B cell (primary cell): ENCODE data around the gene DNPH1. TPM values are rescaled to one million over a fixed set of nuclear protein-coding genes. Genes with fewer than 3 reads are reported as not detected.

Experiments used
- ATAC-seq: fragments of 200-7000 bp; cut with Tn5 transposase; one replicate; pipeline ENCODE4 v1.10.0; 2021; ENCODE audit warnings: low read depth, mild to moderate bottlenecking, moderate number of reproducible peaks, moderate library complexity
- CTCF ChIA-PET: fragments of 350-600 bp; sonication (Branson Sonifier 250); formaldehyde crosslinking; loops from one replicate; lab custom pipeline; 2021; ENCODE audit warnings: antibody characterized with exemption, inconsistent platforms; lab: Charles Lee
- POLR2A ChIA-PET: fragments of 350-600 bp; sonication (Branson Sonifier 250); formaldehyde crosslinking; loops from one replicate; lab custom pipeline; 2021; ENCODE audit warnings: antibody characterized with exemption; lab: Charles Lee
- DNase-seq: peaks from one replicate; pipeline ENCODE4 v3.0.0; 2013
- H2AFZ ChIP-seq: 2 replicates; pipeline ENCODE4 v1.6.1; 2012; ENCODE audit warnings: mild to moderate bottlenecking, low read depth, low read length; ENCODE audit not compliant: insufficient read depth, poor library complexity, severe bottlenecking
- H3K27ac ChIP-seq, 2 donors: 1 replicate in 1 of 2; 2 replicates in 1 of 2; pipeline ENCODE4 v1.5.1; 2012 to 2013; ENCODE audit warnings: low read length in 2 of 2, mild to moderate bottlenecking in 2 of 2, moderate library complexity in 1 of 2
- H3K27me3 ChIP-seq, 4 experiments: fragments of 200-600 bp in 1 of 4; sonication (generic) in 1 of 4; replicated peaks in 1 of 4; 1 replicate in 2 of 4; 2 replicates in 2 of 4; pipeline versions ENCODE4 v1.6.1 to v1.7.0; 2013 to 2016; ENCODE audit warnings: low read length in 3 of 4, mild to moderate bottlenecking in 2 of 4, mixed read lengths in 1 of 4, moderate library complexity in 1 of 4; ENCODE audit not compliant: insufficient read depth in 4 of 4, control insufficient read depth in 3 of 4; ENCODE audit errors: control extremely low read depth in 1 of 4
- H3K36me3 ChIP-seq, 2 experiments: replicated peaks in 1 of 2; 1 replicate in 1 of 2; 2 replicates in 1 of 2; pipeline versions ENCODE4 v1.6.1 to v1.7.1; 2013; ENCODE audit warnings: low read length in 1 of 2; ENCODE audit not compliant: insufficient read depth in 2 of 2, control insufficient read depth in 1 of 2; ENCODE audit errors: control extremely low read depth in 1 of 2, extremely low read depth in 1 of 2
- H3K4me1 ChIP-seq, 2 donors: fragments of 200-600 bp in 1 of 2; sonication (generic) in 1 of 2; 1 replicate in 1 of 2; 2 replicates in 1 of 2; pipeline versions ENCODE4 v1.5.1 to v1.6.1; 2013 to 2017; ENCODE audit warnings: low read length in 2 of 2; ENCODE audit not compliant: control insufficient read depth in 2 of 2, insufficient read depth in 2 of 2
- H3K4me2 ChIP-seq: replicated peaks from 2 replicates; pipeline ENCODE3; 2012; ENCODE audit warnings: mild to moderate bottlenecking, low read depth, low read length; ENCODE audit not compliant: poor library complexity, severe bottlenecking
- H3K4me3 ChIP-seq, 5 experiments: fragments of 200-600 bp in 1 of 5; sonication (generic) in 1 of 5; 1 replicate in 3 of 5; 2 replicates in 2 of 5; pipeline versions ENCODE4 v1.5.1 to v1.7.0; 2011 to 2016; ENCODE audit warnings: low read length in 4 of 5, mild to moderate bottlenecking in 4 of 5, low read depth in 2 of 5, control low read depth in 1 of 5, moderate library complexity in 1 of 5; ENCODE audit not compliant: insufficient read depth in 1 of 5; ENCODE audit errors: control extremely low read depth in 1 of 5, extremely low read depth in 1 of 5
- H3K79me2 ChIP-seq: fragments of 200-600 bp; sonication (generic); one replicate; pipeline ENCODE4 v1.6.0; 2016; ENCODE audit warnings: low read length; ENCODE audit not compliant: control insufficient read depth, insufficient read depth
- H3K9ac ChIP-seq: fragments of 200-600 bp; sonication (generic); 2 replicates; pipeline ENCODE4 v1.6.1; 2017; ENCODE audit warnings: mild to moderate bottlenecking, low read length, moderate library complexity
- H3K9me3 ChIP-seq, 3 donors: one replicate each; pipeline versions ENCODE4 v1.6.1 to v1.7.1; 2013; ENCODE audit warnings: low read length in 2 of 3; ENCODE audit not compliant: control insufficient read depth in 2 of 3, insufficient read depth in 1 of 3; ENCODE audit errors: control extremely low read depth in 1 of 3
- H4K20me1 ChIP-seq: 2 replicates; pipeline ENCODE4 v1.6.0; 2012; ENCODE audit warnings: mild to moderate bottlenecking, low read length; ENCODE audit not compliant: insufficient read depth, control insufficient read depth, poor library complexity, severe bottlenecking
- H3K27ac Mint-ChIP-seq: one replicate; pipeline ENCODE4 v1.8.0; 2021; ENCODE audit warnings: mixed read lengths
- H3K27me3 Mint-ChIP-seq: one replicate; pipeline ENCODE4 v1.8.0; 2021; ENCODE audit warnings: mixed read lengths
- H3K4me1 Mint-ChIP-seq: one replicate; pipeline ENCODE4 v1.8.0; 2021; ENCODE audit warnings: mixed read lengths
- H3K4me3 Mint-ChIP-seq: one replicate; pipeline ENCODE4 v1.8.0; 2021; ENCODE audit warnings: mixed read lengths
- H3K9me3 Mint-ChIP-seq: one replicate; pipeline ENCODE4 v1.8.0; 2022; ENCODE audit warnings: mixed read lengths; ENCODE audit not compliant: insufficient read depth
- CTCF ChIP-seq: fragments of 200-600 bp; IDR thresholded peaks from one replicate; pipeline ENCODE4 v1.8.0; 2022; ENCODE audit warnings: antibody characterized with exemption, mild to moderate bottlenecking
- EZH2 ChIP-seq: IDR thresholded peaks from 2 replicates; pipeline ENCODE4 v1.6.1; 2012; ENCODE audit warnings: borderline replicate concordance, low read depth, mild to moderate bottlenecking, moderate library complexity, low read length; ENCODE audit not compliant: insufficient read depth, poor library complexity, severe bottlenecking
- WGBS: methylation state at CpG from one replicate; pipeline ENCODE4 v1.1.5; 2013; ENCODE audit warnings: missing lambda C conversion rate; ENCODE audit not compliant: insufficient coverage; 5-methylcytosine and 5-hydroxymethylcytosine counted together
- intact Hi-C: fragments of 100-400 bp; cut with micrococcal nuclease; formaldehyde crosslinking; loops from one replicate; pipeline ENCODE4 v1.10.0; 2022
- polyA minus RNA-seq: library from RNA; depleted of rRNA, polyadenylated mRNA; stranded (reverse); fragments of >200 nt; gene quantifications from 2 replicates; pipeline ENCODE4 v1.2.3, GENCODE V29; 2012
- polyA plus RNA-seq: library from polyadenylated mRNA; depleted of rRNA; stranded (reverse); fragments of >200 nt; gene quantifications from 2 replicates; pipeline ENCODE4 v1.2.3, GENCODE V29; 2012
- total RNA-seq, 2 donors: library from RNA; stranded (reverse); fragments of 120-200 nt in 1 of 2; gene quantifications; 1 replicate in 1 of 2; 2 replicates in 1 of 2; pipeline versions ENCODE4 v1.2.3 to v1.2.4, GENCODE V29; 2013 to 2022

DNPH1 gene, protein sequence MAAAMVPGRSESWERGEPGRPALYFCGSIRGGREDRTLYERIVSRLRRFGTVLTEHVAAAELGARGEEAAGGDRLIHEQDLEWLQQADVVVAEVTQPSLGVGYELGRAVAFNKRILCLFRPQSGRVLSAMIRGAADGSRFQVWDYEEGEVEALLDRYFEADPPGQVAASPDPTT
- total RNA-seq (25.8 and 29.0 TPM in 2 replicates), polyA plus RNA-seq (46.2 and 52.8 TPM in 2 replicates), polyA minus RNA-seq (34.9 and 51.2 TPM in 2 replicates)
- 28.3 TPM for total RNA-seq (2013)

- ATAC-seq (peak; percentile 67), DNase-seq (peak; percentile 89)
- peaks cover 9% of the 10 kb centered on the region for H3K27me3 Mint-ChIP-seq
- H3K4me3 ChIP-seq = peak within 1 kb of the TSS; percentile 43 to 70 (median 61)
- H3K9ac ChIP-seq = peak within 1 kb of the TSS; percentile 66
- H3K36me3 ChIP-seq = peaks cover 0 to 8% of the 10 kb centered on the region in 2 experiments
- CTCF ChIA-PET = interaction anchor here (0.5 to 3.3 kb wide), 26 partner anchors 9 to 348 kb away, joined by 3 to 22 read pairs (median 4); partner anchors contain the start of genes ABCC10, CRIP3 and CUL9
- H3K4me1 ChIP-seq = peaks cover 34 to 45% of the 10 kb centered on the region in 2 donors
- H3K79me2 ChIP-seq = peaks cover 39% of the 10 kb centered on the region
- TF ChIP-seq CTCF = peak; percentile 95
- TF ChIP-seq EZH2 = no peak
- H2AFZ ChIP-seq = peak within 1 kb of the TSS; percentile 88
- peak within 1 kb of the TSS; percentile 92 for H3K4me3 Mint-ChIP-seq
- H3K9me3 Mint-ChIP-seq = no peaks in the 10 kb centered on the region
- peaks cover 0 to 5% (median 0%) of the 10 kb centered on the region in 4 experiments for H3K27me3 ChIP-seq
- peak within 1 kb of the TSS in 1 of 2 donors; percentile 73 for H3K27ac ChIP-seq
- H3K4me2 ChIP-seq = peak within 1 kb of the TSS; percentile 81
- H3K27ac Mint-ChIP-seq = peak within 1 kb of the TSS; percentile 90
- peaks cover 29% of the 10 kb centered on the region for H3K4me1 Mint-ChIP-seq
- no peaks in the 10 kb centered on the region for H4K20me1 ChIP-seq
- H3K9me3 ChIP-seq = no peaks in the 10 kb centered on the region
- intact Hi-C loops = loop anchor here (1.0 to 10.0 kb wide), 4 partner anchors 18 to 396 kb away; partner anchors contain the start of genes CUL9 and GTPBP2
- POLR2A ChIA-PET = interaction anchor here (0.8 to 1.7 kb wide), 4 partner anchors 18 to 300 kb away, joined by 3 to 7 read pairs (median 4); partner anchors contain the start of genes CNPY3 and CUL9
- 2% methylated on average over 82 of the region's 82 CpGs for WGBS
These were observed at the start of gene DNPH1 for GRCh38 chr6:43228951-43229802. Gene DNPH1, minus strand, starts transcription at chr6:43229481. Its CDS starts 25 bp downstream, at chr6:43229456.
